Heart left ventricle (tissue), 16 donors: ENCODE data around the gene FRK. TPM values are rescaled to one million over a fixed set of nuclear protein-coding genes. Genes with fewer than 3 reads are reported as not detected.
A peak's percentile ranks its signal among the peaks of the same experiment; 100 is the strongest.

Experiments used
- ATAC-seq, 4 donors: fragments of 200-7000 bp; cut with Tn5 transposase; one replicate each; pipeline ENCODE4 v1.9.1; 2020 to 2022; ENCODE audit warnings: moderate library complexity in 4 of 4, mild to moderate bottlenecking in 3 of 4, moderate number of reproducible peaks in 1 of 4
- DNase-seq, 5 donors: peaks; one replicate each; pipeline ENCODE4 v3.0.0-alpha.2; 2020
- H3K27ac ChIP-seq, 12 donors: fragments of 200-600 bp; sonication (generic) in 4 of 12; one replicate each; pipeline versions ENCODE4 v1.5.0 to v1.8.0; 2016 to 2022; ENCODE audit warnings: mild to moderate bottlenecking in 2 of 12
- H3K27me3 ChIP-seq, 9 donors: fragments of 200-600 bp; sonication (generic) in 2 of 9; one replicate each; pipeline versions ENCODE4 v1.5.1 to v1.8.0; 2016 to 2022; ENCODE audit warnings: mild to moderate bottlenecking in 3 of 9
- H3K36me3 ChIP-seq, 9 donors: fragments of 200-600 bp; sonication (generic) in 2 of 9; one replicate each; pipeline versions ENCODE4 v1.5.0 to v1.8.0; 2018 to 2022; ENCODE audit warnings: mild to moderate bottlenecking in 2 of 9
- H3K4me1 ChIP-seq, 12 donors: fragments of 200-600 bp; sonication (generic) in 4 of 12; one replicate each; pipeline versions ENCODE4 v1.5.0 to v1.8.0; 2016 to 2022; ENCODE audit warnings: mild to moderate bottlenecking in 3 of 12
- H3K4me3 ChIP-seq, 12 donors: fragments of 200-600 bp; sonication (generic) in 4 of 12; one replicate each; pipeline versions ENCODE4 v1.5.0 to v1.8.0; 2017 to 2022; ENCODE audit warnings: mild to moderate bottlenecking in 9 of 12, moderate library complexity in 4 of 12
- H3K9me3 ChIP-seq, 12 donors: fragments of 200-600 bp; sonication (generic) in 4 of 12; one replicate each; pipeline versions ENCODE4 v1.5.0 to v1.8.0; 2016 to 2022; ENCODE audit warnings: mild to moderate bottlenecking in 1 of 12
- POLR2A ChIP-seq, 2 donors: fragments of 450-650 bp; IDR thresholded peaks; one replicate each; pipeline ENCODE4 v1.6.1; 2017; ENCODE audit warnings: antibody characterized with exemption in 2 of 2, mild to moderate bottlenecking in 2 of 2, moderate library complexity in 2 of 2
- WGBS, 4 donors: extraction: QIAGEN DNeasy Blood & Tissue Kit in 2 of 4; methylation state at CpG; one replicate each; pipeline versions ENCODE4 v1.1.5 to v1.1.7; 2013 to 2018; 5-methylcytosine and 5-hydroxymethylcytosine counted together
- intact Hi-C, 10 donors: fragments of 100-400 bp; cut with DNase I; formaldehyde crosslinking; loops; one replicate each; pipeline versions ENCODE4 v1.11.1 to v1.14.2; 2022
- polyA plus RNA-seq, 2 donors: library from polyadenylated mRNA; stranded (reverse); fragments of 200-250 nt; gene quantifications; one replicate each; pipeline ENCODE4 v1.2.3, GENCODE V29; 2013
- total RNA-seq, 9 donors: library from RNA; depleted of rRNA in 2 of 9; stranded (reverse); fragments of >200 nt in 2 of 9; fragmentation: NEBNext Ultra II Directional in 3 of 9; extraction: Animal tissue kit (Norgen Biotek cat#: 25700) in 3 of 9; gene quantifications; one replicate each; pipeline versions ENCODE4 v1.1.0 to v1.2.4, GENCODE V29; 2016 to 2023
- TF ChIP-seq, protein P1 (sequence below), 12 donors: fragments of 200-600 bp; sonication (generic) in 4 of 12; IDR thresholded peaks; one replicate each; pipeline versions ENCODE4 v1.5.0 to v1.8.0; 2018 to 2022; ENCODE audit warnings: antibody characterized with exemption in 12 of 12, mild to moderate bottlenecking in 5 of 12
- donor health status: ischemic (EF 13 %, LVEDD 7.1; RV severe dilation, severe dysfunction).
- donor health status: healthy with polysubstance abuse.
- donor health status: DM: no; HTN: yes; CAD: no.
- donor health status: DM: no; HTN: no; CAD: no.
- donor health status: ischemic (EF 25% LVEDD 6.9; RV normal size, moderate dysfunction).
- donor health status: ischemic (EF 25% LVEDD 5.7; RV mildly dilated, moderate dysfunction).
- donor health status: healthy.
- donor health status: DM: yes; HTN: yes; CAD: no.
- donor health status: ischemic (EF 35%, LVEDD 5.7; RV mildly dilated, moderate dysfunction).
- donor health status: nonischemic (EF 11% LVEDD 7.7; RV severe dilation, severe dysfunction).
- donor health status: DM: yes; HTN: yes; CAD: no.
- donor health status: PGD.
- donor health status: ischemic (EF 29% LVEDD 5.4; RV normal size, mild dysfunction).
- donor health status: nonischemic (EF 23%, LVEDD 6.1; RV moderate dilation, normal function).

The FRK gene
- total and polyA plus RNA-seq, 11 donors: 1.4 to 10.8 (median 6.3) TPM

DNA sequence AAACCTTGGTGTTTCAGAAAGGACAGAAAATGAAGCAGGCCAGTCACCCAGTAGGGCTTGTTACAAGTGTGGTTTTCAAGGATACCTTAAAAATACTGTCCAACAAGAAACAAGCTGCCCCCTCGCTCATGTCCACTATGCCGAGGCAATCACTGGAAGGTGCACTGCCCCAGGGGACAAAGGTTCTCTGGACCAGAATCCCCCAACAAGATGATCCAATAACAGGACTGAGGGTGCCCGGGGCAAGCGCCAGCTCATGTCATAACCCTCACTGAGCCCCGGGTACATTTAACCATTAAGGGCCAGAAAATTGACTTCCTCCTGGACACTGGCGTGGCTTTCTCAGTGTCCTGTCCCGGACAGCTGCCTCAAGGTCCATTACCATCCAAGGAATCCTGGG is 33.4 kb upstream of the FRK start:
- no peak overlapping the region for H3K4me3 ChIP-seq
- no peaks in the 10 kb centered on the region for H3K36me3 ChIP-seq
- 79 to 91% (median 86%) methylated on average over 7 of the region's 7 CpGs for WGBS, 4 donors
- ATAC-seq (no peak), DNase-seq (no peak)
- intact Hi-C loops: no loop called here
- peaks cover 0 to 14% (median 1%) of the 10 kb centered on the region in 12 donors for H3K9me3 ChIP-seq
- peaks cover 0 to 19% (median 1%) of the 10 kb centered on the region in 12 donors for H3K4me1 ChIP-seq
- H3K27me3 ChIP-seq: no peaks in the 10 kb centered on the region
- peak overlapping the region in 9 of 12 donors; percentile 18 to 75 (median 53) for H3K27ac ChIP-seq
- TF ChIP-seq POLR2A (IDR thresholded peaks at IDR 0.05): no peak
- TF ChIP-seq, protein P1, sequence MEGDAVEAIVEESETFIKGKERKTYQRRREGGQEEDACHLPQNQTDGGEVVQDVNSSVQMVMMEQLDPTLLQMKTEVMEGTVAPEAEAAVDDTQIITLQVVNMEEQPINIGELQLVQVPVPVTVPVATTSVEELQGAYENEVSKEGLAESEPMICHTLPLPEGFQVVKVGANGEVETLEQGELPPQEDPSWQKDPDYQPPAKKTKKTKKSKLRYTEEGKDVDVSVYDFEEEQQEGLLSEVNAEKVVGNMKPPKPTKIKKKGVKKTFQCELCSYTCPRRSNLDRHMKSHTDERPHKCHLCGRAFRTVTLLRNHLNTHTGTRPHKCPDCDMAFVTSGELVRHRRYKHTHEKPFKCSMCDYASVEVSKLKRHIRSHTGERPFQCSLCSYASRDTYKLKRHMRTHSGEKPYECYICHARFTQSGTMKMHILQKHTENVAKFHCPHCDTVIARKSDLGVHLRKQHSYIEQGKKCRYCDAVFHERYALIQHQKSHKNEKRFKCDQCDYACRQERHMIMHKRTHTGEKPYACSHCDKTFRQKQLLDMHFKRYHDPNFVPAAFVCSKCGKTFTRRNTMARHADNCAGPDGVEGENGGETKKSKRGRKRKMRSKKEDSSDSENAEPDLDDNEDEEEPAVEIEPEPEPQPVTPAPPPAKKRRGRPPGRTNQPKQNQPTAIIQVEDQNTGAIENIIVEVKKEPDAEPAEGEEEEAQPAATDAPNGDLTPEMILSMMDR (IDR thresholded peaks at IDR 0.05): no peak

DNA sequence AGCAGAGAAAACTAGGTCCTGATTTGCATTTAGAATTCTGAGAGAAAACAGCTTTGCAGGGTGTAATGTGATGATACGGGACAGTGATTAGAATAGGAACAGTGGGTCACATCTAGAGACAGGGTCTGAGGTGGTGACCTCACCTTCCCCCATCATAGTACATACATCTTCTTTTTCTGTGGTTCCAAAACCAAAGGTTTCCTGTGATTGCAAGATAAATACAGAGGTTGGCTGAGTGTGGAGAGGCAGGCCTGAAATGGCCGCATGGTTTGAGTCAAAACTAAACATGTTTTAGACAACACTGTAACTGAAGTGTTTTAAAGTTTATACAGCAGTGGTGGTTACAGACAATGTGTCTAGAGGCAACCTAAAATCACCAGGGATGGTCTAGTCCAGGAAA is 29.6 kb upstream of the FRK start:
- 84 to 94% (median 86%) methylated on average over 2 of the region's 2 CpGs for WGBS, 4 donors
- Histone ChIP-seq H3K27me3 (no peaks in the 10 kb centered on the region), H3K4me1 (peaks cover 0 to 13% (median 2%) of the 10 kb centered on the region in 12 donors), H3K4me3 (no peak overlapping the region), H3K27ac (no peak overlapping the region), H3K9me3 (peaks cover 0 to 2% (median 0%) of the 10 kb centered on the region in 12 donors), H3K36me3 (no peaks in the 10 kb centered on the region)
- ATAC-seq (no peak), DNase-seq (no peak)
- intact Hi-C loops: no loop called here
- TF ChIP-seq POLR2A (IDR thresholded peaks at IDR 0.05): no peak
- TF ChIP-seq, protein P1 (IDR thresholded peaks at IDR 0.05): no peak

DNA sequence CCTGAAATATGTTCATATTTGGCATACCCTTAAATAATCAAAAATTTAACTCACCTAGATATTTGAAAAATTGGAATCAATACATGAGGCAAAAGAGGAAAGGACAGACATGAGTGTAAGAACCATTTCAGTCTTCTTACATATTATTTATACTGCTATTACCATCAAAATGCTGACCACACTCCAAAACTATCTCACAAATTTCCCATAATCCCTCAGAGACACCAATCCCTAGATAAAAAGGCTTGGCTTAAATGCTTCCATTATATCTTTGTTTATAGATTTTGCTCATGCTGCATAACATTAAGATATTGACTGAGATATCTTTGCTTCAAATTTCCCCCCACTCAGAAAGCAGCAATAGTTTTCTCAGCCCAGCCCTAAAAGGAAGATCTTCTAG is 28.3 kb upstream of the FRK start:
- no peak overlapping the region for H3K27ac ChIP-seq
- H3K4me1 ChIP-seq: peaks cover 0 to 12% (median 0%) of the 10 kb centered on the region in 12 donors
- H3K9me3 ChIP-seq: peaks cover 0 to 2% (median 0%) of the 10 kb centered on the region in 12 donors
- no peaks in the 10 kb centered on the region for H3K36me3 ChIP-seq
- H3K4me3 ChIP-seq: no peak overlapping the region
- TF ChIP-seq POLR2A (IDR thresholded peaks at IDR 0.05): no peak
- TF ChIP-seq, protein P1 (IDR thresholded peaks at IDR 0.05): no peak
- H3K27me3 ChIP-seq: no peaks in the 10 kb centered on the region
- DNase-seq (no peak), ATAC-seq (no peak)
- intact Hi-C loops: no loop called here

DNA sequence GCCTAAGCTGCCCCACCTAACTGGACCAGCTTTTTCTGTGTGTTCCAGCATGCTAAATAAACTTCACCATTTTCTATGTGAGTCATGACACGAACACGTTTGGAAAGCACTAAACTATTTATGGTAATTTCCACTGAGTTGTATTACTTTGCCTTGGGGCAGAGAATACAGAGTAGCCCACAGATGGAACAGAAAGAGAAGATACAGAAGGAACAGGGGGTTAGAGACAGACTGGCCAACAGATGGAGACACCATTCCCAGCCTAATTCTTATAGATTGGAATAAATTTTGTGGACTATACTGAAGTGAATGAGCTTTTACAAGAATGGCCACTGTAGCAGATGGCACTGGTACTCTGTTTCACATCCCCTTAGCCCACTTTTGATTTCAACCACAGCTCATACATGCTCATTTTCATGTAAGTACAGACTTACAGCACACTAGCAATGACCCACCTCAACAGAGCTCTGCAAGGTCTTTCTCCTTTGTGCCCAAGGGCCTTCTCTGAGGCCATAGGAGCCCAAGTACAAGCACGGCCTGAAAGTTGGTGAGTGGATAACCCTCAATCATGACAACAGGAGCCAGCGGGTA is 26.8 kb upstream of the FRK start:
- Histone ChIP-seq H3K4me1 (peaks cover 0 to 5% (median 0%) of the 10 kb centered on the region in 12 donors), H3K4me3 (no peak overlapping the region), H3K36me3 (no peaks in the 10 kb centered on the region), H3K27me3 (no peaks in the 10 kb centered on the region), H3K27ac (no peak overlapping the region), H3K9me3 (peaks cover 0 to 2% (median 0%) of the 10 kb centered on the region in 12 donors)
- TF ChIP-seq POLR2A (IDR thresholded peaks at IDR 0.05): no peak
- TF ChIP-seq, protein P1 (IDR thresholded peaks at IDR 0.05): no peak
- WGBS, 4 donors: 62 to 71% (median 66%) methylated on average over 4 of the region's 4 CpGs
- DNase-seq (no peak), ATAC-seq (no peak)
- intact Hi-C loops: no loop called here
